SK-N-SH treated with all-trans-retinoic acid at 6 μM for 48 hours (cell line): ENCODE data around the gene RIPOR2.
"Not testable (repeated sequence)": the region's sequence is repeated elsewhere in the genome, so short reads cannot be mapped to it uniquely, and the experiment has no call there.

Source experiments
- ATAC-seq: fragments of 200-7000 bp; cut with Tn5 transposase; 3 replicates; pipeline ENCODE4 v1.9.1; 2020; ENCODE audit warnings: mild to moderate bottlenecking, moderate library complexity
- ARNTL ChIP-seq: fragments of 450-650 bp; formaldehyde crosslinking; IDR thresholded peaks from 2 replicates; pipeline ENCODE4 v1.5.0; 2020; ENCODE audit warnings: low read depth, mild to moderate bottlenecking, moderate library complexity, borderline replicate concordance
- BACH2 ChIP-seq: fragments of 250-450 bp; sonication (Bioruptor Pico); IDR thresholded peaks from 2 replicates; pipeline ENCODE4 v1.9.0; 2021; ENCODE audit warnings: mild to moderate bottlenecking, borderline replicate concordance
- CREB5 ChIP-seq: fragments of 250-450 bp; sonication (Bioruptor Pico); IDR thresholded peaks from 2 replicates; pipeline ENCODE4 v1.5.1; 2020; ENCODE audit warnings: low read depth, mild to moderate bottlenecking, moderate library complexity
- CSRNP3 ChIP-seq: fragments of 250-450 bp; sonication (Bioruptor Pico); IDR thresholded peaks from 2 replicates; pipeline ENCODE4 v1.5.1; 2021; ENCODE audit warnings: mild to moderate bottlenecking, moderate library complexity
- ESRRG ChIP-seq: fragments of 250-450 bp; sonication (Bioruptor Pico); IDR thresholded peaks from 2 replicates; pipeline ENCODE4 v1.6.1; 2021; ENCODE audit warnings: mild to moderate bottlenecking
- GLIS3 ChIP-seq: fragments of 250-450 bp; sonication (Bioruptor Pico); IDR thresholded peaks from 2 replicates; pipeline ENCODE4 v1.5.0; 2020; ENCODE audit warnings: mild to moderate bottlenecking, moderate library complexity
- ISL1 ChIP-seq: fragments of 250-450 bp; sonication (Bioruptor Pico); IDR thresholded peaks from 2 replicates; pipeline ENCODE4 v2.1.2; 2022; ENCODE audit warnings: mild to moderate bottlenecking, moderate library complexity
- OSR1 ChIP-seq: fragments of 250-450 bp; sonication (Bioruptor Pico); IDR thresholded peaks from 2 replicates; pipeline ENCODE4 v1.8.0; 2022; ENCODE audit warnings: moderate library complexity, mild to moderate bottlenecking, inconsistent platforms
- POU6F1 ChIP-seq: fragments of 250-450 bp; sonication (Bioruptor Pico); IDR thresholded peaks from 2 replicates; pipeline ENCODE4 v1.8.0; 2021; ENCODE audit warnings: low read depth, mild to moderate bottlenecking, moderate library complexity, borderline replicate concordance
- PPARA ChIP-seq: fragments of 250-450 bp; sonication (Bioruptor Pico); IDR thresholded peaks from 2 replicates; pipeline ENCODE4 v1.5.0; 2020; ENCODE audit warnings: mild to moderate bottlenecking, borderline replicate concordance
- RARB ChIP-seq: fragments of 250-450 bp; sonication (Bioruptor Pico); IDR thresholded peaks from 2 replicates; pipeline ENCODE4 v1.8.0; 2021; ENCODE audit warnings: mild to moderate bottlenecking, moderate library complexity
- TOX ChIP-seq: fragments of 250-450 bp; sonication (Bioruptor Pico); IDR thresholded peaks from 2 replicates; pipeline ENCODE4 v1.8.0; 2021; ENCODE audit warnings: mild to moderate bottlenecking, moderate library complexity, borderline replicate concordance
- TSHZ2 ChIP-seq: fragments of 250-450 bp; sonication (Bioruptor Pico); IDR thresholded peaks from 2 replicates; pipeline ENCODE4 v1.5.0; 2020; ENCODE audit warnings: mild to moderate bottlenecking, moderate library complexity
- ZC3H10 ChIP-seq: fragments of 250-450 bp; sonication (Bioruptor Pico); IDR thresholded peaks from 2 replicates; pipeline ENCODE4 v1.5.1; 2021; ENCODE audit warnings: mild to moderate bottlenecking, moderate library complexity
- ZFP3 ChIP-seq: fragments of 250-450 bp; sonication (Bioruptor Pico); IDR thresholded peaks from 2 replicates; pipeline ENCODE4 v1.5.0; 2020; ENCODE audit warnings: mild to moderate bottlenecking, moderate library complexity
- ZFP30 ChIP-seq: fragments of 450-650 bp; formaldehyde crosslinking; IDR thresholded peaks from 2 replicates; pipeline ENCODE4 v1.5.0; 2022; ENCODE audit warnings: mild to moderate bottlenecking, moderate library complexity
- ZNF70 ChIP-seq: fragments of 450-650 bp; formaldehyde crosslinking; IDR thresholded peaks from 2 replicates; pipeline ENCODE4 v1.5.0; 2020; ENCODE audit warnings: mild to moderate bottlenecking, moderate library complexity
- ZNF8 ChIP-seq: fragments of 450-650 bp; formaldehyde crosslinking; IDR thresholded peaks from 2 replicates; pipeline ENCODE4 v1.5.0; 2020; ENCODE audit warnings: mild to moderate bottlenecking, moderate library complexity
- TF ChIP-seq, protein P1 (sequence below): fragments of 250-450 bp; sonication (Bioruptor Pico); IDR thresholded peaks from 2 replicates; pipeline ENCODE4 v1.8.0; 2020; ENCODE audit warnings: mild to moderate bottlenecking, moderate library complexity, borderline replicate concordance

The RIPOR2 gene

GRCh38 chr6:24757611-24758010 lies 178.1 kb downstream of the RIPOR2 start:
- no peak for ATAC-seq
- no peak for TF ChIP-seq ISL1 (CRISPR knock-in tag)
- no peak for TF ChIP-seq ZNF8 (CRISPR knock-in tag)
- TF ChIP-seq GLIS3 (CRISPR knock-in tag): no peak
- TF ChIP-seq ARNTL: no peak
- no peak for TF ChIP-seq TOX (CRISPR knock-in tag)
- no peak for TF ChIP-seq BACH2 (CRISPR knock-in tag)
- TF ChIP-seq ZNF70 (CRISPR knock-in tag): no peak
- no peak for TF ChIP-seq RARB (CRISPR knock-in tag)
- TF ChIP-seq ZFP30 (CRISPR knock-in tag): no peak
- TF ChIP-seq ZC3H10 (CRISPR knock-in tag): no peak
- no peak for TF ChIP-seq PPARA (CRISPR knock-in tag)
- no peak for TF ChIP-seq CREB5
- TF ChIP-seq POU6F1 (CRISPR knock-in tag): no peak
- TF ChIP-seq OSR1 (CRISPR knock-in tag): no peak
- TF ChIP-seq, protein P1, sequence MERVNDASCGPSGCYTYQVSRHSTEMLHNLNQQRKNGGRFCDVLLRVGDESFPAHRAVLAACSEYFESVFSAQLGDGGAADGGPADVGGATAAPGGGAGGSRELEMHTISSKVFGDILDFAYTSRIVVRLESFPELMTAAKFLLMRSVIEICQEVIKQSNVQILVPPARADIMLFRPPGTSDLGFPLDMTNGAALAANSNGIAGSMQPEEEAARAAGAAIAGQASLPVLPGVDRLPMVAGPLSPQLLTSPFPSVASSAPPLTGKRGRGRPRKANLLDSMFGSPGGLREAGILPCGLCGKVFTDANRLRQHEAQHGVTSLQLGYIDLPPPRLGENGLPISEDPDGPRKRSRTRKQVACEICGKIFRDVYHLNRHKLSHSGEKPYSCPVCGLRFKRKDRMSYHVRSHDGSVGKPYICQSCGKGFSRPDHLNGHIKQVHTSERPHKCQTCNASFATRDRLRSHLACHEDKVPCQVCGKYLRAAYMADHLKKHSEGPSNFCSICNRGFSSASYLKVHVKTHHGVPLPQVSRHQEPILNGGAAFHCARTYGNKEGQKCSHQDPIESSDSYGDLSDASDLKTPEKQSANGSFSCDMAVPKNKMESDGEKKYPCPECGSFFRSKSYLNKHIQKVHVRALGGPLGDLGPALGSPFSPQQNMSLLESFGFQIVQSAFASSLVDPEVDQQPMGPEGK (CRISPR knock-in tag): no peak
- no peak for TF ChIP-seq ZFP3
- TF ChIP-seq ESRRG: no peak
- no peak for TF ChIP-seq CSRNP3

- ATAC-seq: no peak
Observed at GRCh38 chr6:24755279-24755678, 180.5 kb downstream of the RIPOR2 start.

GRCh38 chr6:24754378-24754777 lies 181.4 kb downstream of the RIPOR2 start:
- not testable (repeated sequence) for ATAC-seq

More at GRCh38 chr6:24755279-24755678, 180.5 kb downstream of the RIPOR2 start:
- TF ChIP-seq TSHZ2 (CRISPR knock-in tag): no peak
